Epithelial cell of prostate (primary cell): ENCODE data around the gene ENKUR.

Source experiments
- DNase-seq: peaks from one replicate; pipeline ENCODE4 v3.0.0-alpha.2; 2011; ENCODE audit warnings: low read depth, low spot score
- H3K27ac ChIP-seq: fragments of 450-650 bp; 2 replicates; pipeline ENCODE4 v1.5.1; 2017; ENCODE audit warnings: mild to moderate bottlenecking

Gene ENKUR

GRCh38 chr10:25015828-25016375 lies at the start of gene ENKUR:
Gene ENKUR, minus strand, starts transcription at chr10:25016158. Its CDS starts 222 bp downstream, at chr10:25015936.
- peak; percentile 64 for DNase-seq
- peak within 1 kb of the TSS; percentile 90 for H3K27ac ChIP-seq

GRCh38 chr10:25064401-25064800 lies 48.4 kb upstream of the ENKUR start:
- peak overlapping the region; percentile 97 for H3K27ac ChIP-seq
- DNase-seq = no peak

- no peak for DNase-seq
- peak overlapping the region; percentile 97 for H3K27ac ChIP-seq
These were observed 47.7 kb upstream of the ENKUR start for GRCh38 chr10:25063644-25064043.

GRCh38 chr10:25063157-25063556 lies 47.2 kb upstream of the ENKUR start:
- H3K27ac ChIP-seq = peak overlapping the region; percentile 97
- no peak for DNase-seq

- DNase-seq = peak; percentile 46
- H3K27ac ChIP-seq = peak overlapping the region; percentile 97
These were observed 45.9 kb upstream of the ENKUR start for GRCh38 chr10:25061711-25062449.

GRCh38 chr10:25061125-25061524 lies 45.2 kb upstream of the ENKUR start:
- H3K27ac ChIP-seq = peak overlapping the region; percentile 97
- no peak for DNase-seq

GRCh38 chr10:25059990-25060389 lies 44.0 kb upstream of the ENKUR start:
- peak; percentile 70 for DNase-seq
- peak overlapping the region; percentile 97 for H3K27ac ChIP-seq

- H3K27ac ChIP-seq = no peak overlapping the region
- DNase-seq = no peak
These were observed 41.9 kb upstream of the ENKUR start for GRCh38 chr10:25057886-25058285.

- DNase-seq = no peak
These were observed 40.8 kb upstream of the ENKUR start for GRCh38 chr10:25056726-25057125.

GRCh38 chr10:25052012-25052411 lies 36.1 kb upstream of the ENKUR start:
- DNase-seq = no peak
- H3K27ac ChIP-seq = no peak overlapping the region

More at GRCh38 chr10:25056726-25057125, 40.8 kb upstream of the ENKUR start:
- H3K27ac ChIP-seq = no peak overlapping the region

GRCh38 chr10:25050402-25050801 lies 34.4 kb upstream of the ENKUR start:
- no peak for DNase-seq
- H3K27ac ChIP-seq = no peak overlapping the region

GRCh38 chr10:25049966-25050365 lies 34.0 kb upstream of the ENKUR start:
- no peak overlapping the region for H3K27ac ChIP-seq
- DNase-seq = no peak

- DNase-seq = no peak
- H3K27ac ChIP-seq = no peak overlapping the region
These were observed 32.5 kb upstream of the ENKUR start for GRCh38 chr10:25048450-25048849.

- no peak for DNase-seq
- H3K27ac ChIP-seq = no peak overlapping the region
These were observed 31.8 kb upstream of the ENKUR start for GRCh38 chr10:25047591-25048301.

GRCh38 chr10:25047088-25047487 lies 31.1 kb upstream of the ENKUR start:
- DNase-seq = no peak
- no peak overlapping the region for H3K27ac ChIP-seq

GRCh38 chr10:25046641-25047040 lies 30.7 kb upstream of the ENKUR start:
- no peak overlapping the region for H3K27ac ChIP-seq
- no peak for DNase-seq

- DNase-seq = no peak
- H3K27ac ChIP-seq = no peak overlapping the region
These were observed 23.6 kb upstream of the ENKUR start for GRCh38 chr10:25039531-25039930.

GRCh38 chr10:25038325-25038724 lies 22.4 kb upstream of the ENKUR start:
- no peak for DNase-seq
- no peak overlapping the region for H3K27ac ChIP-seq

GRCh38 chr10:25036381-25036780 lies 20.4 kb upstream of the ENKUR start:
- H3K27ac ChIP-seq = no peak overlapping the region
- DNase-seq = no peak

- no peak for DNase-seq
- H3K27ac ChIP-seq = no peak overlapping the region
These were observed 13.6 kb upstream of the ENKUR start for GRCh38 chr10:25029519-25029918.

- no peak for DNase-seq
- peak overlapping the region; percentile 6 for H3K27ac ChIP-seq
These were observed 12.8 kb upstream of the ENKUR start for GRCh38 chr10:25028711-25029110.
